ENCODE measurements around the gene ATOH8. TPM values are rescaled to one million over a fixed set of nuclear protein-coding genes. Genes with fewer than 3 reads are reported as not detected.

ATOH8 gene
- total and polyA plus RNA-seq, 2 donors (not counting 3 experiments of a cell fraction or from before 2014, with no cell fraction given), result 10.3 to 12.8 TPM

GRCh38 chr2:85785027-85785822 lies 31.4 kb downstream of the ATOH8 start:
- Histone ChIP-seq H3K9me1 (replicated peaks; ENCODE audit: control insufficient read depth, extremely low read depth, insufficient read depth, low read length) (no peaks in the 10 kb centered on the region), H3K9ac (replicated peaks; ENCODE audit: extremely low read depth, insufficient read depth, low read length) (no peak overlapping the region), H3K9me3 (replicated peaks; ENCODE audit: control insufficient read depth, insufficient read depth, low read length) (no peaks in the 10 kb centered on the region), H3K27me3 (ENCODE audit: control insufficient read depth in 2 of 2, insufficient read depth in 2 of 2, low read length in 2 of 2) (no peaks in the 10 kb centered on the region), H3K4me2 (ENCODE audit: insufficient read depth, low read length) (no peak overlapping the region), H2AFZ (ENCODE audit: low read depth, low read length) (no peak overlapping the region), H3K4me1 (ENCODE audit: control insufficient read depth, extremely low read depth, insufficient read depth, low read length) (no peaks in the 10 kb centered on the region), H4K20me1 (replicated peaks; ENCODE audit: control insufficient read depth, extremely low read depth, insufficient read depth, low read length) (no peaks in the 10 kb centered on the region), H3K27ac (ENCODE audit: insufficient read depth, low read depth, low read length) (no peak overlapping the region), H3K4me3 (replicated peaks in 1 of 3; ENCODE audit: insufficient read depth in 1 of 3, low read depth in 1 of 3, low read length in 3 of 3) (no peak overlapping the region), H3K36me3 (ENCODE audit: control insufficient read depth in 2 of 2, extremely low read depth in 1 of 2, insufficient read depth in 2 of 2, low read length in 2 of 2) (peaks cover 0 to 5% of the 10 kb centered on the region in 2 experiments), H3K79me2 (ENCODE audit: control insufficient read depth, insufficient read depth, low read length) (no peaks in the 10 kb centered on the region)
- intact Hi-C loops (cut with micrococcal nuclease), result no loop called here
- no TSS peak for BruUV-seq (replicated peaks)
- dilution Hi-C loops (cut with MboI; ENCODE audit: extremely low pct_ligation_motif_present, low sequenced_read_pairs), result no loop called here
- FAIRE-seq, result no peak
- DNase-seq (ENCODE audit: low read depth, low spot score), result no peak
- POLR2A ChIA-PET, result no interaction called here
- CTCF ChIA-PET, result interaction anchor here (0.8 kb wide), 1 partner anchor 15 kb away, joined by 3 read pairs; no protein-coding TSS in a partner anchor
- TF ChIP-seq POLR2A (IDR thresholded peaks at IDR 0.05; ENCODE audit: low read depth, low read length) (no peak), MYC (IDR thresholded peaks at IDR 0.05; ENCODE audit: low read depth, low read length) (no peak)

GRCh38 chr2:85785871-85786270 lies 32.1 kb downstream of the ATOH8 start:
- no peak for FAIRE-seq
- Histone ChIP-seq H3K36me3 (ENCODE audit: control insufficient read depth in 2 of 2, extremely low read depth in 1 of 2, insufficient read depth in 2 of 2, low read length in 2 of 2) (peaks cover 0 to 3% of the 10 kb centered on the region in 2 experiments), H3K4me3 (replicated peaks in 1 of 3; ENCODE audit: insufficient read depth in 1 of 3, low read depth in 1 of 3, low read length in 3 of 3) (no peak overlapping the region), H3K9ac (replicated peaks; ENCODE audit: extremely low read depth, insufficient read depth, low read length) (no peak overlapping the region), H4K20me1 (replicated peaks; ENCODE audit: control insufficient read depth, extremely low read depth, insufficient read depth, low read length) (no peaks in the 10 kb centered on the region), H3K27me3 (ENCODE audit: control insufficient read depth in 2 of 2, insufficient read depth in 2 of 2, low read length in 2 of 2) (no peaks in the 10 kb centered on the region), H2AFZ (ENCODE audit: low read depth, low read length) (no peak overlapping the region), H3K27ac (ENCODE audit: insufficient read depth, low read depth, low read length) (no peak overlapping the region), H3K4me1 (ENCODE audit: control insufficient read depth, extremely low read depth, insufficient read depth, low read length) (no peaks in the 10 kb centered on the region), H3K9me1 (replicated peaks; ENCODE audit: control insufficient read depth, extremely low read depth, insufficient read depth, low read length) (no peaks in the 10 kb centered on the region), H3K9me3 (replicated peaks; ENCODE audit: control insufficient read depth, insufficient read depth, low read length) (no peaks in the 10 kb centered on the region), H3K79me2 (ENCODE audit: control insufficient read depth, insufficient read depth, low read length) (no peaks in the 10 kb centered on the region), H3K4me2 (ENCODE audit: insufficient read depth, low read length) (no peak overlapping the region)
- CTCF ChIA-PET, result interaction anchor here (0.8 kb wide), 1 partner anchor 14 kb away, joined by 3 read pairs; no protein-coding TSS in a partner anchor
- TF ChIP-seq, protein P1, sequence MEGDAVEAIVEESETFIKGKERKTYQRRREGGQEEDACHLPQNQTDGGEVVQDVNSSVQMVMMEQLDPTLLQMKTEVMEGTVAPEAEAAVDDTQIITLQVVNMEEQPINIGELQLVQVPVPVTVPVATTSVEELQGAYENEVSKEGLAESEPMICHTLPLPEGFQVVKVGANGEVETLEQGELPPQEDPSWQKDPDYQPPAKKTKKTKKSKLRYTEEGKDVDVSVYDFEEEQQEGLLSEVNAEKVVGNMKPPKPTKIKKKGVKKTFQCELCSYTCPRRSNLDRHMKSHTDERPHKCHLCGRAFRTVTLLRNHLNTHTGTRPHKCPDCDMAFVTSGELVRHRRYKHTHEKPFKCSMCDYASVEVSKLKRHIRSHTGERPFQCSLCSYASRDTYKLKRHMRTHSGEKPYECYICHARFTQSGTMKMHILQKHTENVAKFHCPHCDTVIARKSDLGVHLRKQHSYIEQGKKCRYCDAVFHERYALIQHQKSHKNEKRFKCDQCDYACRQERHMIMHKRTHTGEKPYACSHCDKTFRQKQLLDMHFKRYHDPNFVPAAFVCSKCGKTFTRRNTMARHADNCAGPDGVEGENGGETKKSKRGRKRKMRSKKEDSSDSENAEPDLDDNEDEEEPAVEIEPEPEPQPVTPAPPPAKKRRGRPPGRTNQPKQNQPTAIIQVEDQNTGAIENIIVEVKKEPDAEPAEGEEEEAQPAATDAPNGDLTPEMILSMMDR (IDR thresholded peaks at IDR 0.05; ENCODE audit: extremely low read depth in 1 of 2, insufficient read depth in 1 of 2, low read depth in 1 of 2, low read length in 2 of 2), result no peak
- TF ChIP-seq MYC (IDR thresholded peaks at IDR 0.05; ENCODE audit: low read depth, low read length), result no peak
- no peak for TF ChIP-seq JUN (IDR thresholded peaks at IDR 0.05; ENCODE audit: borderline replicate concordance, insufficient read depth, insufficient read length, low read depth)
- no peak for TF ChIP-seq POLR2AphosphoS5 (IDR thresholded peaks at IDR 0.05; ENCODE audit: insufficient read depth, low read depth, low read length)
- no peak for TF ChIP-seq GATA2 (IDR thresholded peaks at IDR 0.05; ENCODE audit: insufficient read depth, insufficient read length, low read depth, low read length)
- TF ChIP-seq POLR2A (IDR thresholded peaks at IDR 0.05; ENCODE audit: low read depth, low read length), result no peak
- TF ChIP-seq FOS (IDR thresholded peaks at IDR 0.05; ENCODE audit: borderline replicate concordance, insufficient read depth, low read length), result no peak
- DNase-seq (ENCODE audit: low read depth, low spot score), result no peak
- POLR2A ChIA-PET, result no interaction called here
- dilution Hi-C loops (cut with MboI; ENCODE audit: extremely low pct_ligation_motif_present, low sequenced_read_pairs) (no loop called here), intact Hi-C loops (cut with micrococcal nuclease) (no loop called here)
- BruUV-seq (replicated peaks), result no TSS peak

Data from endothelial cell of umbilical vein (primary cell).